Upper lobe of left lung (tissue), 4 donors: ENCODE data around the gene FOLH1.
"Not testable (repeated sequence)": the region's sequence is repeated elsewhere in the genome, so short reads cannot be mapped to it uniquely, and the experiment has no call there.

Source experiments
- CTCF ChIP-seq, 6 experiments: fragments of 450-650 bp in 4 of 6; fragments of 200-600 bp in 2 of 6; sonication (generic) in 2 of 6; IDR thresholded peaks; one replicate each; pipeline ENCODE4 v1.5.1; 2016 to 2019; ENCODE audit warnings: antibody characterized with exemption in 6 of 6
- POLR2A ChIP-seq, 4 donors: fragments of 450-650 bp; IDR thresholded peaks; one replicate each; pipeline ENCODE4 v1.5.1; 2016 to 2017; ENCODE audit warnings: antibody characterized with exemption in 4 of 4, mild to moderate bottlenecking in 2 of 4

GRCh38 chr11:49169579-49169978 lies 38.8 kb downstream of the FOLH1 start:
- not testable (repeated sequence) for TF ChIP-seq CTCF, POLR2A (IDR thresholded peaks at IDR 0.05)
